Stimulated activated naive CD8-positive, alpha-beta T cell treated with anti-CD3 and anti-CD28 coated beads, Interleukin-15, Interleukin-2, amounts not matched to agents 100 ng/mL and 50 ng/mL, for 24 hours (primary cell): ENCODE measurements around the gene ZNF57.
A peak's percentile ranks its signal among the peaks of the same experiment; 100 is the strongest.
"Not testable (repeated sequence)": the region's sequence is repeated elsewhere in the genome, so short reads cannot be mapped to it uniquely, and the experiment has no call there.

Source experiments
- H3K27ac Mint-ChIP-seq: one replicate; pipeline ENCODE4 v1.8.0; 2021; ENCODE audit warnings: mild to moderate bottlenecking, mixed read lengths
- H3K27me3 Mint-ChIP-seq: one replicate; pipeline ENCODE4 v1.8.0; 2021; ENCODE audit warnings: mixed read lengths
- H3K36me3 Mint-ChIP-seq: one replicate; pipeline ENCODE4 v1.8.0; 2021; ENCODE audit warnings: low read depth, mixed read lengths
- H3K4me1 Mint-ChIP-seq: one replicate; pipeline ENCODE4 v1.8.0; 2021; ENCODE audit warnings: low read depth, mixed read lengths
- H3K4me3 Mint-ChIP-seq: one replicate; pipeline ENCODE4 v1.8.0; 2021; ENCODE audit warnings: mild to moderate bottlenecking, mixed read lengths
- H3K9me3 Mint-ChIP-seq: one replicate; pipeline ENCODE4 v1.8.0; 2021; ENCODE audit warnings: mixed read lengths

Gene ZNF57

DNA sequence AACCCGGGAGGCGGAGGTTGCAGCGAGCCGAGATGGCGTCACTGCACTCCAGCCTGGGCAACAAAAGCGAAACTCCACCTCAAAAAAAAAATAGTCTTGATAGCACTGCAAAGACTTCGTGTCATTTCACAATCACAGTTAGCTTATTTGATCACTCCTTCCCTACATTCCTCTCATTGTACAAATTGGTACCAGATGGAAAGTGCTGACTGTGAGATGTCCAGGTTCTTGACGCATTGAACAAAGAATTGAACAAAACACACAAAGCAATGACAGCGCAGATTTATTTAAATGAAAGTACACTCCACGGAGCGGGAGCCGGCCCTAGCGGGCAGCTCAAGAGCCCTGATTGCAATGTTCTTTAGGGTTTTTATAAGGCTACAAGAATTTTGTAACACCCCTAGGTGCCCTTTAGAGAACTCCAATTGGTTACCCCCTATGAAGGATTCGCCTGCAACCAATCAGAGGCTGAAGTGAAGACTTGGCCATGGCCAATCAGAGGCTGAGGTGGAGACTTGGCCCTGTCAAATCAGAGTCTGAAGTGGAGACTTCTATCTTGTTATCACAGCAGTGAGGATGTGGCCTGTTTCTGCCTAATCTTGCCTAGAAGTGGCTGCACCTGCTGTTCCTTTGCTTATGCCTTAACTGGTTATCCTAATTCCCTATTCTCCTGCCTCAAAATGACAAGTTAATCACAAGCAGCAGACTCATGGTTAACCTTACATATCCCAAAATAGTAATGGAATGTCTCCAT is 16.9 kb upstream of the ZNF57 start:
- Mint-ChIP-seq H3K9me3 (peaks cover 4% of the 10 kb centered on the region), H3K4me3 (no peak overlapping the region), H3K4me1 (peaks cover 5% of the 10 kb centered on the region), H3K27me3 (no peaks in the 10 kb centered on the region), H3K36me3 (no peaks in the 10 kb centered on the region), H3K27ac (no peak overlapping the region)

GRCh38 chr19:2885736-2886135 is 15.0 kb upstream of the ZNF57 start:
- Mint-ChIP-seq H3K9me3 (no peaks in the 10 kb centered on the region), H3K27ac (no peak overlapping the region), H3K4me3 (no peak overlapping the region), H3K27me3 (no peaks in the 10 kb centered on the region), H3K36me3 (no peaks in the 10 kb centered on the region), H3K4me1 (peaks cover 10% of the 10 kb centered on the region)

GRCh38 chr19:2887391-2887914 is 13.3 kb upstream of the ZNF57 start:
- H3K36me3 Mint-ChIP-seq: no peaks in the 10 kb centered on the region
- H3K9me3 Mint-ChIP-seq: no peaks in the 10 kb centered on the region
- H3K27ac Mint-ChIP-seq: no peak overlapping the region
- H3K27me3 Mint-ChIP-seq: no peaks in the 10 kb centered on the region
- no peak overlapping the region for H3K4me3 Mint-ChIP-seq
- peaks cover 13% of the 10 kb centered on the region for H3K4me1 Mint-ChIP-seq

DNA sequence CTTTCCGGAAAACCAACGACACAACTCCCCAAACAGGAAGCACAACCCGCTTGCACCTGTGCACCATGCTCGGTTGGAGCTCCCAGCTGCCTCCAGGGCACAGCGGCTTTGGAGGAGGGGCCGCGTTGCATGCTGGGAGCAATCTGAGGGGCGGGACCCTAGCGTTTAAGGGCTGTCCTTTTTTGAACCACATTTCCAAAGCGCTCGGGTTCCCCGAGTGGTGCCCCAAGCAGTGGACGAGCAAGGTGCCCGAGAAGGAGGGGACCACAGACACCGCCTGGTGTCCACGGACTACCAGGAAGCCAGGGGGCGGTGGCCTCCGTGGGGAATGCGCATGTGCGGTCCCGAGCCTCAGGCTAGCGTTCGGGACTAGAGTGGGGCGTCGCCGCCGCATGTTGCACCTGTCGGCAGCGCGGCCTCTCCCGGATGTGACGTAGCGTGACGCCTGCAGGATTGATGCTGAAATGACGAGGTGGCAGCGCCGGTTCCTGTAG is 11.9 kb upstream of the ZNF57 start:
- H3K27me3 Mint-ChIP-seq: no peaks in the 10 kb centered on the region
- no peak overlapping the region for H3K27ac Mint-ChIP-seq

DNA sequence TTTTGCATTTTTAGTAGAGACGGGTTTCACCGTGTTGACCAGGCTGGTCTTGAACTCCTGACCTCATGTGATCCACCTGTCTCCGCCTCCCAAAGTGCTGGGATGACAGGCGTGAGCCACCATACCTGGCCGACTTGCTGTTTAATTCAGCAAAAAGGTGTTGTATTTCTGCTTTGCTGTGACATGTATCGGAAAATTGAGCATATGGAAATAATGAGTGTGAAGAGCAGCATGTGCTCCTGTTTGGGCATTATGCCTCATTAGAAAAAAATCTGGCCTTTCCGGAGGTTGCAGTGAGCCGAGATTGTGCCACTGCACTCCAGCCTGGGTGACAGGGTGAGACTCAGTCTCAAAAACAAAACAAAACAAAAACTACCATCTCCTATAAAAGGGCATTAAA is 10.2 kb upstream of the ZNF57 start:
- H3K27me3 Mint-ChIP-seq, H3K36me3 Mint-ChIP-seq, H3K27ac Mint-ChIP-seq, H3K4me3 Mint-ChIP-seq, H3K9me3 Mint-ChIP-seq: not testable (repeated sequence)
- peaks cover 13% of the 10 kb centered on the region for H3K4me1 Mint-ChIP-seq

More for the DNA sequence above, 11.9 kb upstream of the ZNF57 start:
- no peak overlapping the region for H3K4me3 Mint-ChIP-seq
- no peaks in the 10 kb centered on the region for H3K9me3 Mint-ChIP-seq
- peaks cover 13% of the 10 kb centered on the region for H3K4me1 Mint-ChIP-seq
- H3K36me3 Mint-ChIP-seq: no peaks in the 10 kb centered on the region

DNA sequence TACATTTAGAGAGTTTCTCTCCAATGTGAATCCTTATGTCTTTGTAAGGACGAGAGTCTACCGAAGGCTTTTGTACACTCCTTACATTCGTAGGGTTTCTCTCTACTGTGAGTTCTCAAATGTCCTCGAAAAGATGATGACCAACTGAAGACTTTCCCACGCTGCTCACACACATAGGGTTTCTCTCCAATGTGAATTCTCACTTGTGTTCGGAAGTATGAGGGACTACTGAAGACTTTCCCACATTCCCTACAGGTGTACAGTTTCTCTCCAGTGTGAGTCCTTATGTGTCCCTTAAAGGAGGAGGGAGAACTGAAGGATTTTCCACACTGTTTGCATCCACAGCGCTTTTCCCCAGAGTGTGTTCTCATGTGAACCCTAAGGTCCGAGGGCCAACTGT is 4.0 kb upstream of the ZNF57 start:
- Mint-ChIP-seq H3K4me3 (no peak overlapping the region), H3K9me3 (peaks cover 10% of the 10 kb centered on the region), H3K27me3 (no peaks in the 10 kb centered on the region), H3K36me3 (peaks cover 4% of the 10 kb centered on the region), H3K27ac (no peak overlapping the region), H3K4me1 (peaks cover 8% of the 10 kb centered on the region)

- Mint-ChIP-seq H3K4me1 (peaks cover 24% of the 10 kb centered on the region), H3K27ac (no peak overlapping the region), H3K27me3 (no peaks in the 10 kb centered on the region), H3K9me3 (peaks cover under 1% of the 10 kb centered on the region), H3K4me3 (peak overlapping the region; percentile 96), H3K36me3 (peaks cover under 1% of the 10 kb centered on the region)
Measured at GRCh38 chr19:2902590-2903218, 2.0 kb downstream of the ZNF57 start.

GRCh38 chr19:2903326-2903725 is 2.6 kb downstream of the ZNF57 start:
- not testable (repeated sequence) for H3K4me3 Mint-ChIP-seq, H3K27ac Mint-ChIP-seq, H3K9me3 Mint-ChIP-seq, H3K27me3 Mint-ChIP-seq, H3K36me3 Mint-ChIP-seq
- peaks cover 27% of the 10 kb centered on the region for H3K4me1 Mint-ChIP-seq

DNA sequence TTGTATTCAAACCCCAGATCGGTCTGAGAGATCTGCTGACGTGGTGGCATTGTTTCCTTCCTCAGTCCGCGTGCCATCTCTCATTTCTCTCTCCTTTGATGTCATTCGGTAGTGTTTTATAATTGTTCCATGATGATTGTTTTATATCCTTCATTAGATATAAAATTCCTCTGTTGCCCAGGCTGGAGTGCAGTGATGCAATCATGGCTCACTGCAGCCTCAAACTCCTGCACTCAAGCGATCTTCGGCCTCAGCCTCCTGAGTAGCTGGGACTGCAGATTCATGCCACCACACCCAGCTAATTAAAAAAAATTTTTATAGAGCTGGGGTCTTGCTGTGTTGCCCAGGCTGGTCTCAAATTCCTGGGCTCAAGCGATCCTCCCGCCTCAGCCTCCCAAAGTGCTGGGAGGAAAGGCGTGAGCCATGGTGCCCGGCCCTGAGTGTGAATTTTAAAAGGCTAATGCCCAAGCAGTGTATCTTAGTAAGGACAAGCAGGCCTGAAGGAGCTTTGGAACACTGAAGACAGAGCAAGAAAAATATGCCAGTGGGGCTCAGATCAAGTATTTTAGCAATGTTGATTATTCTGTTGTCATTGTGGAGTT is 5.3 kb downstream of the ZNF57 start:
- H3K36me3 Mint-ChIP-seq: peaks cover 13% of the 10 kb centered on the region
- peaks cover 32% of the 10 kb centered on the region for H3K4me1 Mint-ChIP-seq
- H3K4me3 Mint-ChIP-seq: no peak overlapping the region
- H3K9me3 Mint-ChIP-seq: no peaks in the 10 kb centered on the region
- H3K27ac Mint-ChIP-seq: no peak overlapping the region
- H3K27me3 Mint-ChIP-seq: no peaks in the 10 kb centered on the region

DNA sequence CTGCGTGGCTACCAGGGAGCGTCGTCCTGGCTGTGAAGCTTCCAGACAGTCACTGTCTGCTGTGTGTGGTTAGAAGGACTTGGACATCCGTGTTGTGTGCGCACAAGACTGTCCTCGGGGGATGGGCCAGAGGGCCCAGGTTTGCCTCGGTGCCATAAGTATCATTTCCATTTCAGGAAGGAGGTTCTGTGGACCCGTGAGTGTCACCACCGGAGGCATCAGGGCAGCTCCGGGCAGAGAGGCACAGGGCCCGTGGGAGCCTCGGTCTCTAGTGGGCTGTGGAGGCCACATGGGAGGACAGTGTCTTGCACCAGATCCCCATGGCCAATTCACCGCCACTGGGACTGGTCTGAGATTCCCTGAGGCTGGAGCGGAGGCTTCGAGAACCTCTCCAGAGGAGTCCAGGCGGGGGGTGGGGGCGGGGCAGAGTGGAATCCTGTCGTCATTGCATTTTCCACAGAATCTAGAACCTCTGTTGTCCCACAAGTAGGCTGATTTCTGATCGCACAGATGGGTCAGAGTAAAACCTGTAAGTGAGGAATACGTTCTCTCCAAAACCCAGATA is 6.0 kb downstream of the ZNF57 start:
- H3K27ac Mint-ChIP-seq: no peak overlapping the region
- H3K27me3 Mint-ChIP-seq: no peaks in the 10 kb centered on the region
- H3K4me1 Mint-ChIP-seq: peaks cover 33% of the 10 kb centered on the region
- peaks cover 16% of the 10 kb centered on the region for H3K36me3 Mint-ChIP-seq
- H3K9me3 Mint-ChIP-seq: no peaks in the 10 kb centered on the region
- H3K4me3 Mint-ChIP-seq: no peak overlapping the region

- H3K36me3 Mint-ChIP-seq: peaks cover 57% of the 10 kb centered on the region
Measured at GRCh38 chr19:2912306-2912705, 11.6 kb downstream of the ZNF57 start.

DNA sequence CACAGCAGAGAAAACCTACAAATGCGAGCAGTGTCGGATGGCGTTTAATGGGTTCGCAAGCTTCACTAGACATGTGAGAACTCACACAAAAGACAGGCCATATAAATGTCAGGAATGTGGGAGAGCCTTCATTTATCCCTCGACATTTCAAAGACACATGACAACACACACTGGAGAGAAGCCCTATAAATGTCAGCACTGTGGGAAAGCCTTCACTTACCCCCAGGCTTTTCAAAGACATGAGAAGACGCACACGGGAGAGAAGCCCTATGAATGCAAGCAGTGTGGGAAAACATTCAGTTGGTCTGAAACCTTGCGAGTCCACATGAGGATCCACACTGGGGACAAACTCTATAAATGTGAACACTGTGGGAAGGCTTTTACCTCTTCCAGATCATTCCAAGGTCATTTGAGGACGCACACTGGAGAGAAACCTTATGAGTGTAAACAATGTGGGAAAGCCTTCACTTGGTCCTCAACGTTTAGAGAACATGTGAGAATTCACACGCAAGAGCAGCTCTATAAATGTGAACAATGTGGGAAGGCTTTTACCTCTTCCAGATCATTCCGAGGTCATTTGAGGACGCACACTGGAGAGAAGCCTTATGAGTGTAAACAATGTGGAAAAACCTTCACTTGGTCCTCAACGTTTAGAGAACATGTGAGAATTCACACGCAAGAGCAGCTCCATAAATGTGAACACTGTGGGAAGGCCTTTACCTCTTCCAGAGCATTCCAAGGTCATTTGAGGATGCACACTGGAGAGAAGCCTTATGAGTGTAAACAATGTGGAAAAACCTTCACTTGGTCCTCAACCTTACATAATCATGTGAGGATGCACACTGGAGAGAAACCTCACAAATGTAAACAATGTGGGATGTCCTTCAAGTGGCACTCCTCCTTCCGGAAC is 16.8 kb downstream of the ZNF57 start:
- Mint-ChIP-seq H3K4me3 (no peak overlapping the region), H3K27me3 (no peaks in the 10 kb centered on the region), H3K9me3 (peaks cover 18% of the 10 kb centered on the region), H3K36me3 (peaks cover 57% of the 10 kb centered on the region), H3K27ac (no peak overlapping the region), H3K4me1 (peaks cover 7% of the 10 kb centered on the region)

More at GRCh38 chr19:2912306-2912705, 11.6 kb downstream of the ZNF57 start:
- Mint-ChIP-seq H3K9me3 (peaks cover 10% of the 10 kb centered on the region), H3K4me3 (peak overlapping the region; percentile 30), H3K4me1 (peaks cover 36% of the 10 kb centered on the region), H3K27me3 (no peaks in the 10 kb centered on the region), H3K27ac (peak overlapping the region; percentile 40)

- H3K4me1 Mint-ChIP-seq: no peaks in the 10 kb centered on the region
- no peak overlapping the region for H3K27ac Mint-ChIP-seq
- H3K36me3 Mint-ChIP-seq: peaks cover 19% of the 10 kb centered on the region
- peaks cover 2% of the 10 kb centered on the region for H3K9me3 Mint-ChIP-seq
- H3K4me3 Mint-ChIP-seq: no peak overlapping the region
- H3K27me3 Mint-ChIP-seq: no peaks in the 10 kb centered on the region
Measured at GRCh38 chr19:2922987-2923386, 22.3 kb downstream of the ZNF57 start.

GRCh38 chr19:2923510-2923909 is 22.8 kb downstream of the ZNF57 start:
- Mint-ChIP-seq H3K27ac (no peak overlapping the region), H3K27me3 (no peaks in the 10 kb centered on the region), H3K9me3 (no peaks in the 10 kb centered on the region), H3K4me3 (no peak overlapping the region), H3K4me1 (no peaks in the 10 kb centered on the region), H3K36me3 (peaks cover 13% of the 10 kb centered on the region)
